A549 (cell line): Measurements from ENCODE around the gene COX5A. TPM values are rescaled to one million over a fixed set of nuclear protein-coding genes. Genes with fewer than 3 reads are reported as not detected.
A peak's percentile ranks its signal among the peaks of the same experiment; 100 is the strongest.
"Not testable (repeated sequence)": the region's sequence is repeated elsewhere in the genome, so short reads cannot be mapped to it uniquely, and the experiment has no call there.

Source experiments
- ATAC-seq, 2 experiments: fragments of 200-7000 bp in 1 of 2; fragments of >200 bp in 1 of 2; cut with Nextera tagmentation in 1 of 2; cut with Tn5 transposase in 1 of 2; 3 replicates each; pipeline versions ENCODE4 v1.8.0 to v1.9.1; 2018 to 2020; ENCODE audit warnings: mild to moderate bottlenecking in 1 of 2, moderate library complexity in 1 of 2
- CTCF ChIA-PET: fragments of 300-600 bp; sonication (Branson Sonifier 250); formaldehyde crosslinking; extraction: SDS; loops from one replicate; lab custom pipeline; 2021; ENCODE audit warnings: antibody characterized with exemption, inconsistent platforms; lab: Yijun Ruan, JAX
- POLR2A ChIA-PET: fragments of 350-600 bp; formaldehyde crosslinking; extraction: SDS; loops from one replicate; lab custom pipeline; 2021; ENCODE audit warnings: antibody characterized with exemption, inconsistent platforms; lab: Yijun Ruan, JAX
- DNase-seq, 2 experiments: peaks; one replicate each; pipeline versions ENCODE4 v3.0.0 to v3.0.0-alpha.2; 2011 to 2016; ENCODE audit warnings: low read depth in 1 of 2, low spot score in 1 of 2
- FAIRE-seq: peaks from 2 replicates; lab custom pipeline; 2011; peaks lifted over from hg19 to GRCh38; lab: Jason Lieb, UNC
- H3K27ac ChIP-seq, 2 experiments: fragments of >200 bp; sonication (Bioruptor Twin); formaldehyde crosslinking; 3 replicates each; pipeline ENCODE4 v1.5.1; 2016 to 2017
- H3K4me1 ChIP-seq: fragments of >200 bp; sonication (Bioruptor Twin); formaldehyde crosslinking; 3 replicates; pipeline ENCODE4 v1.6.1; 2016
- H3K4me2 ChIP-seq: fragments of >200 bp; sonication (Bioruptor Twin); formaldehyde crosslinking; 3 replicates; pipeline ENCODE4 v1.6.1; 2016
- H3K4me3 ChIP-seq: fragments of >200 bp; sonication (Bioruptor Twin); formaldehyde crosslinking; 3 replicates; pipeline ENCODE4 v1.5.1; 2016
- H3K9me3 ChIP-seq: fragments of >200 bp; sonication (Bioruptor Twin); formaldehyde crosslinking; 3 replicates; pipeline ENCODE4 v1.6.1; 2016
- CBX2 ChIP-seq: fragments of 200-600 bp; sonication (generic); IDR thresholded peaks from 2 replicates; pipeline ENCODE4 v1.6.1; 2016; ENCODE audit warnings: low read depth, mild to moderate bottlenecking, borderline replicate concordance
- CHD2 ChIP-seq: fragments of 150-350 bp; IDR thresholded peaks from 2 replicates; pipeline ENCODE4 v1.6.1; 2014; ENCODE audit warnings: low read length; ENCODE audit not compliant: partially characterized antibody
- CHD4 ChIP-seq: fragments of 200-600 bp; sonication (generic); IDR thresholded peaks from 2 replicates; pipeline ENCODE4 v1.6.1; 2016; ENCODE audit warnings: antibody characterized with exemption, mild to moderate bottlenecking, borderline replicate concordance
- FOXS1 ChIP-seq: fragments of 250-450 bp; sonication (Bioruptor Pico); IDR thresholded peaks from 2 replicates; pipeline ENCODE4 v1.5.0; 2020; ENCODE audit warnings: mild to moderate bottlenecking, moderate library complexity
- HDAC2 ChIP-seq: fragments of 200-600 bp; sonication (generic); IDR thresholded peaks from 2 replicates; pipeline ENCODE4 v1.6.1; 2016
- HOXA7 ChIP-seq: fragments of 250-450 bp; sonication (Bioruptor Pico); IDR thresholded peaks from 2 replicates; pipeline ENCODE4 v1.5.0; 2020; ENCODE audit warnings: mild to moderate bottlenecking, moderate library complexity
- KDM1A ChIP-seq: fragments of 200-600 bp; sonication (generic); IDR thresholded peaks from 2 replicates; pipeline ENCODE4 v1.6.1; 2016; ENCODE audit warnings: low read depth, mild to moderate bottlenecking
- MAFK ChIP-seq: fragments of 450-650 bp; IDR thresholded peaks from 2 replicates; pipeline ENCODE4 v1.6.1; 2014; ENCODE audit not compliant: partially characterized antibody
- NR3C1 ChIP-seq: fragments of >200 bp; sonication (Bioruptor Twin); formaldehyde crosslinking; IDR thresholded peaks from 3 replicates; pipeline ENCODE4 v1.6.1; 2017
- RCOR1 ChIP-seq: fragments of 150-350 bp; IDR thresholded peaks from 2 replicates; pipeline ENCODE4 v1.6.1; 2014; ENCODE audit warnings: antibody characterized with exemption, low read length, low read depth
- RNF2 ChIP-seq: fragments of 200-600 bp; sonication (generic); IDR thresholded peaks from 2 replicates; pipeline ENCODE4 v1.6.1; 2016; ENCODE audit warnings: low read depth, mild to moderate bottlenecking, antibody characterized with exemption, moderate library complexity, borderline replicate concordance
- TFCP2L1 ChIP-seq: fragments of 250-450 bp; sonication (Bioruptor Pico); IDR thresholded peaks from 2 replicates; pipeline ENCODE4 v1.5.0; 2021; ENCODE audit warnings: mild to moderate bottlenecking
- ZFP36 ChIP-seq: fragments of 450-650 bp; IDR thresholded peaks from 2 replicates; pipeline ENCODE4 v1.6.1; 2014; ENCODE audit warnings: borderline replicate concordance; ENCODE audit not compliant: partially characterized antibody
- ZNF302 ChIP-seq: fragments of 250-450 bp; sonication (Bioruptor Pico); IDR thresholded peaks from 2 replicates; pipeline ENCODE4 v1.9.0; 2021; ENCODE audit warnings: inconsistent platforms, mild to moderate bottlenecking, moderate library complexity
- ZSCAN20 ChIP-seq: fragments of 250-450 bp; sonication (Bioruptor Pico); IDR thresholded peaks from 2 replicates; pipeline ENCODE4 v1.8.0; 2022; ENCODE audit warnings: mild to moderate bottlenecking, moderate library complexity
- WGBS: methylation state at CpG from one replicate; pipeline ENCODE4 v1.1.6; 2017; ENCODE audit errors: missing lambda C conversion rate; 5-methylcytosine and 5-hydroxymethylcytosine counted together
- polyA plus RNA-seq, 4 experiments: library from polyadenylated mRNA; depleted of rRNA in 3 of 4; stranded (reverse); fragments of >200 nt; fragmentation: RNase III in 1 of 4; extraction: RNeasy Plus Mini Kit Qiagen cat#74134 plus additional on column Dnase treatment in 1 of 4; gene quantifications; 2 replicates in 3 of 4; 3 replicates in 1 of 4; pipeline ENCODE4 v1.2.3, GENCODE V29; 2011 to 2017
- TF ChIP-seq, protein P1 (sequence below): fragments of 150-350 bp; IDR thresholded peaks from 2 replicates; pipeline ENCODE4 v1.6.1; 2014; ENCODE audit warnings: low read depth, mild to moderate bottlenecking, low read length
- TF ChIP-seq, protein P2 (sequence below): fragments of >200 bp; sonication (Bioruptor Twin); formaldehyde crosslinking; IDR thresholded peaks from 2 replicates; pipeline ENCODE4 v1.6.1; 2016
- TF ChIP-seq, protein P3 (sequence below): fragments of 200-600 bp; sonication (generic); IDR thresholded peaks from 2 replicates; pipeline ENCODE4 v1.6.1; 2016; ENCODE audit warnings: antibody characterized with exemption, mild to moderate bottlenecking, moderate library complexity
- TF ChIP-seq, protein P4 (sequence below): fragments of 250-450 bp; sonication (Bioruptor Pico); IDR thresholded peaks from 2 replicates; pipeline ENCODE4 v1.5.0; 2020; ENCODE audit warnings: low read depth, mild to moderate bottlenecking, moderate library complexity

The COX5A gene
- polyA plus RNA-seq, 2 of the 4 experiments (the other 2 are of a cell fraction) = 328 to 478 TPM

DNA sequence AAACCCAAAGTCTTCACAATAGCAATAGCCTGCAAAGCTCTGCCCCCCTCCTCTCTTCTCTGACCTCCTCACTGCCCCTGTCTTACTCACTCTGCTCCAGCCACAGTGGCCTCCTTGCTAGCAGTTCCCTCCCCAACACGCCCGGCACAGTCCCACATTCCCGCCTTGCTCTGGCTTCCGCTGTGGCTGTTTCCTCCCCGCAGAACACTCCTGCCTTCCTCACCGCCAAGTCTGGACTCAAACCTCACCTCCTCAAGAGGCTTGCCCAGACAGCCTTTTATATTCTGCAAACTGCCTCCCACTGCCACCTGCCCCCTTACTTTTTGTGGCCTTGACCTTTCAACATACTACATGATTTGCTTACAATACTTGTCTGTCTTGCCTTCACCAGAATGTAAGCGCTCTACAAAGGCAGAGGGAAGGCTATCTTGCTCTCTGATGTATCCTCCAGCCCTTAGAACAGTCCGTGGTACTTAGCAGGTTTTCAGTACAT, 48.4 kb downstream of the COX5A start:
- Histone ChIP-seq H3K27ac (peak overlapping the region; percentile 78 to 90; a peak in 5 of 6 replicates), H3K4me2 (peak overlapping the region; percentile 80), H3K9me3 (no peaks in the 10 kb centered on the region), H3K4me3 (peak overlapping the region; percentile 63), H3K4me1 (peaks cover 14% of the 10 kb centered on the region; the same call in 1 of the 3 replicates)
- no peak for DNase-seq
- POLR2A ChIA-PET = interaction anchor here (0.6 to 1.8 kb wide), 7 partner anchors 8 to 106 kb away, joined by 3 to 15 read pairs (median 6); partner anchors contain the start of gene FAM219B
- TF ChIP-seq NR3C1 (no peak), RNF2 (no peak), FOXS1 (CRISPR knock-in tag) (no peak)
- 68% methylated on average over 8 of the region's 8 CpGs for WGBS
- ATAC-seq = peak; percentile 25 to 37
- CTCF ChIA-PET = interaction anchor here (1.1 to 9.2 kb wide), 6 partner anchors 11 to 120 kb away, joined by 3 to 92 read pairs (median 4); no protein-coding TSS in a partner anchor
- no peak for FAIRE-seq

DNA sequence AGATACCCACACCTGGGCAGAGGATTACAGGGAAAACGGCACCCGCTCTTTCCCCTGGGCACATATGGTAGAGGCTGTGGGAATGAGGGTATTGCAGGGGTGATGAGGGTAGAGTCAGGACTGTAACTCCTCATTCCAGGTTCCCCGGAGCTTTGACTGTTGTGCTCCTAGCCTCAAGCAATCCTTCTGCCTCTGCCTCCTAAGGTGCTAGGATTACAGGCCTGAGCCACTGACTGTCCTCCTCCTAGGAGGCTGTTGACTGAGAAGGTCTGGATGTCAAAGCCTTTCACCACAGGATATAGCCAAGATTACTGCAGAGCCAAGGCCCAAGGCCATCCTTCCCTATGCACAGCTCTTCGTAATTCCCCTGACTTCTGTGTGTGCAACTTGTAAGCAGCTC, 49.2 kb downstream of the COX5A start:
- Histone ChIP-seq H3K4me2 (no peak overlapping the region), H3K9me3 (no peaks in the 10 kb centered on the region), H3K4me1 (peaks cover 14% of the 10 kb centered on the region; the same call in 1 of the 3 replicates)
- DNase-seq = no peak
- WGBS = 96% methylated on average over 4 of the region's 4 CpGs
- POLR2A ChIA-PET = interaction anchor here (1.5 kb wide), 1 partner anchor 106 kb away, joined by 3 read pairs; no protein-coding TSS in a partner anchor
- TF ChIP-seq, protein P1, sequence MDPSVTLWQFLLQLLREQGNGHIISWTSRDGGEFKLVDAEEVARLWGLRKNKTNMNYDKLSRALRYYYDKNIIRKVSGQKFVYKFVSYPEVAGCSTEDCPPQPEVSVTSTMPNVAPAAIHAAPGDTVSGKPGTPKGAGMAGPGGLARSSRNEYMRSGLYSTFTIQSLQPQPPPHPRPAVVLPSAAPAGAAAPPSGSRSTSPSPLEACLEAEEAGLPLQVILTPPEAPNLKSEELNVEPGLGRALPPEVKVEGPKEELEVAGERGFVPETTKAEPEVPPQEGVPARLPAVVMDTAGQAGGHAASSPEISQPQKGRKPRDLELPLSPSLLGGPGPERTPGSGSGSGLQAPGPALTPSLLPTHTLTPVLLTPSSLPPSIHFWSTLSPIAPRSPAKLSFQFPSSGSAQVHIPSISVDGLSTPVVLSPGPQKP = no peak
- TF ChIP-seq ZSCAN20 (CRISPR knock-in tag) (no peak), NR3C1 (no peak), ZNF302 (CRISPR knock-in tag) (no peak), RCOR1 (no peak), KDM1A (no peak), HOXA7 (CRISPR knock-in tag) (no peak), CBX2 (no peak), TFCP2L1 (CRISPR knock-in tag) (no peak), HDAC2 (no peak), CHD2 (no peak), ZFP36 (no peak), CHD4 (no peak), FOXS1 (CRISPR knock-in tag) (no peak), MAFK (no peak)
- TF ChIP-seq, protein P2, sequence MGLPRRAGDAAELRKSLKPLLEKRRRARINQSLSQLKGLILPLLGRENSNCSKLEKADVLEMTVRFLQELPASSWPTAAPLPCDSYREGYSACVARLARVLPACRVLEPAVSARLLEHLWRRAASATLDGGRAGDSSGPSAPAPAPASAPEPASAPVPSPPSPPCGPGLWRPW = no peak
- TF ChIP-seq, protein P3, sequence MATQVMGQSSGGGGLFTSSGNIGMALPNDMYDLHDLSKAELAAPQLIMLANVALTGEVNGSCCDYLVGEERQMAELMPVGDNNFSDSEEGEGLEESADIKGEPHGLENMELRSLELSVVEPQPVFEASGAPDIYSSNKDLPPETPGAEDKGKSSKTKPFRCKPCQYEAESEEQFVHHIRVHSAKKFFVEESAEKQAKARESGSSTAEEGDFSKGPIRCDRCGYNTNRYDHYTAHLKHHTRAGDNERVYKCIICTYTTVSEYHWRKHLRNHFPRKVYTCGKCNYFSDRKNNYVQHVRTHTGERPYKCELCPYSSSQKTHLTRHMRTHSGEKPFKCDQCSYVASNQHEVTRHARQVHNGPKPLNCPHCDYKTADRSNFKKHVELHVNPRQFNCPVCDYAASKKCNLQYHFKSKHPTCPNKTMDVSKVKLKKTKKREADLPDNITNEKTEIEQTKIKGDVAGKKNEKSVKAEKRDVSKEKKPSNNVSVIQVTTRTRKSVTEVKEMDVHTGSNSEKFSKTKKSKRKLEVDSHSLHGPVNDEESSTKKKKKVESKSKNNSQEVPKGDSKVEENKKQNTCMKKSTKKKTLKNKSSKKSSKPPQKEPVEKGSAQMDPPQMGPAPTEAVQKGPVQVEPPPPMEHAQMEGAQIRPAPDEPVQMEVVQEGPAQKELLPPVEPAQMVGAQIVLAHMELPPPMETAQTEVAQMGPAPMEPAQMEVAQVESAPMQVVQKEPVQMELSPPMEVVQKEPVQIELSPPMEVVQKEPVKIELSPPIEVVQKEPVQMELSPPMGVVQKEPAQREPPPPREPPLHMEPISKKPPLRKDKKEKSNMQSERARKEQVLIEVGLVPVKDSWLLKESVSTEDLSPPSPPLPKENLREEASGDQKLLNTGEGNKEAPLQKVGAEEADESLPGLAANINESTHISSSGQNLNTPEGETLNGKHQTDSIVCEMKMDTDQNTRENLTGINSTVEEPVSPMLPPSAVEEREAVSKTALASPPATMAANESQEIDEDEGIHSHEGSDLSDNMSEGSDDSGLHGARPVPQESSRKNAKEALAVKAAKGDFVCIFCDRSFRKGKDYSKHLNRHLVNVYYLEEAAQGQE = no peak
- TF ChIP-seq, protein P4, sequence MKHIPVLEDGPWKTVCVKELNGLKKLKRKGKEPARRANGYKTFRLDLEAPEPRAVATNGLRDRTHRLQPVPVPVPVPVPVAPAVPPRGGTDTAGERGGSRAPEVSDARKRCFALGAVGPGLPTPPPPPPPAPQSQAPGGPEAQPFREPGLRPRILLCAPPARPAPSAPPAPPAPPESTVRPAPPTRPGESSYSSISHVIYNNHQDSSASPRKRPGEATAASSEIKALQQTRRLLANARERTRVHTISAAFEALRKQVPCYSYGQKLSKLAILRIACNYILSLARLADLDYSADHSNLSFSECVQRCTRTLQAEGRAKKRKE (CRISPR knock-in tag) = no peak
- TF ChIP-seq, all 56 proteins: peak for 0
- FAIRE-seq (no peak), ATAC-seq (no peak)
- H3K4me3 ChIP-seq = no peak overlapping the region
- CTCF ChIA-PET = interaction anchor here (1.1 to 9.2 kb wide), 4 partner anchors 10 to 27 kb away, joined by 3 to 92 read pairs (median 4); no protein-coding TSS in a partner anchor
- H3K27ac ChIP-seq = no peak overlapping the region

DNA sequence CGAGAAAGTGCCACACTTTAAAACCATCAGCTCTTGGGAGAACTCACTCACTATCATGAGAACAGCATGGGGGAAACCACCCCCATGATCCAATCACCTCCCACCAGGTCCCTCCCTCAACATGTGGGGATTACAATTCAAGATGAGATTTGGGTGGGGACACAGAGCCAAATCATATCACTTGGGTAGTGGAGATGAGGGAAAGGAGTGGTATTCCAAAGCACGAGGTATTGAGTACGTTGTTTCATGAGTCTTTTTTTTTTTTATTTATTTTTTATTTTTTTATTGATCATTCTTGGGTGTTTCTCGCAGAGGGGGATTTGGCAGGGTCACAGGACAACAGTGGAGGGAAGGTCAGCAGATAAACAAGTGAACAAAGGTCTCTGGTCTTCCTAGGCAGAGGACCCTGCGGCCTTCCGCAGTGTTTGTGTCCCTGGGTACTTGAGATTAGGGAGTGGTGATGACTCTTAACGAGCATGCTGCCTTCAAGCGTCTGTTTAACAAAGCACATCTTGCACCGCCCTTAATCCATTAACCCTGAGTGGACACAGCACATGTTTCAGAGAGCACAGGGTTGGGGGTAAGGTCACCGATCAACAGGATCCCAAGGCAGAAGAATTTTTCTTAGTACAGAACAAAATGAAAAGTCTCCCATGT, 50.2 kb downstream of the COX5A start:
- peaks cover 14% of the 10 kb centered on the region; the same call in 1 of the 3 replicates for H3K4me1 ChIP-seq
- H3K9me3 ChIP-seq, H3K4me3 ChIP-seq, ATAC-seq, FAIRE-seq, H3K27ac ChIP-seq, DNase-seq, POLR2A ChIA-PET, H3K4me2 ChIP-seq: not testable (repeated sequence)
- CTCF ChIA-PET = interaction anchor here (1.3 to 9.2 kb wide), 2 partner anchors 9 to 13 kb away, joined by 5 to 92 read pairs; no protein-coding TSS in a partner anchor
- 78% methylated on average over 8 of the region's 10 CpGs for WGBS
